ENCODE measurements around the gene MAGEA2B.
"Not testable (repeated sequence)": the region's sequence is repeated elsewhere in the genome, so short reads cannot be mapped to it uniquely, and the experiment has no call there.

The MAGEA2B gene, protein sequence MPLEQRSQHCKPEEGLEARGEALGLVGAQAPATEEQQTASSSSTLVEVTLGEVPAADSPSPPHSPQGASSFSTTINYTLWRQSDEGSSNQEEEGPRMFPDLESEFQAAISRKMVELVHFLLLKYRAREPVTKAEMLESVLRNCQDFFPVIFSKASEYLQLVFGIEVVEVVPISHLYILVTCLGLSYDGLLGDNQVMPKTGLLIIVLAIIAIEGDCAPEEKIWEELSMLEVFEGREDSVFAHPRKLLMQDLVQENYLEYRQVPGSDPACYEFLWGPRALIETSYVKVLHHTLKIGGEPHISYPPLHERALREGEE

GRCh38 chrX:152713815-152714787 is at the start of gene MAGEA2B:
TSS of gene MAGEA2B (plus strand) at chrX:152714628. CDS start at chrX:152717107, 2,479 bp downstream.
- not testable (repeated sequence) for DNase-seq (ENCODE audit: low spot score)

- DNase-seq (ENCODE audit: low spot score): no peak
Observed at GRCh38 chrX:152674135-152674534, 40.3 kb upstream of the MAGEA2B start.

DNA sequence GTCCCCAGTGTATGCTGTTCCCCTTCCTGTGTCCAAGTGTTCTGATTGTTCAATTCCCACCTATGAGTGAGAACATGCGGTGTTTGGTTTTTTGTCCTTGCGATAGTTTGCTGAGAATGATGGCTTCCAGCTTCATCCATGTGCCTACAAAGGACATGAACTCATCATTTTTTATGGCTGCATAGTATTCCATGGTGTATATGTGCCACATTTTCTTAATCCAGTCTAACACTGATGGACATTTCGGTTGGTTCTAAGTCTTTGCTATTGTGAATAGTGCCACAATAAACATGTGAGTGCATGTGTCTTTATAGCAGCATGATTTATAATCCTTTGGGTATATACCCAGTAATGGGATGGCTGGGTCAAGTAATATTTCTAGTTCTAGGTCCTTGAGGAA is 39.8 kb upstream of the MAGEA2B start:
- DNase-seq (ENCODE audit: low spot score): not testable (repeated sequence)

- DNase-seq (ENCODE audit: low spot score): not testable (repeated sequence)
Observed at GRCh38 chrX:152681012-152681411, 33.4 kb upstream of the MAGEA2B start.

DNA sequence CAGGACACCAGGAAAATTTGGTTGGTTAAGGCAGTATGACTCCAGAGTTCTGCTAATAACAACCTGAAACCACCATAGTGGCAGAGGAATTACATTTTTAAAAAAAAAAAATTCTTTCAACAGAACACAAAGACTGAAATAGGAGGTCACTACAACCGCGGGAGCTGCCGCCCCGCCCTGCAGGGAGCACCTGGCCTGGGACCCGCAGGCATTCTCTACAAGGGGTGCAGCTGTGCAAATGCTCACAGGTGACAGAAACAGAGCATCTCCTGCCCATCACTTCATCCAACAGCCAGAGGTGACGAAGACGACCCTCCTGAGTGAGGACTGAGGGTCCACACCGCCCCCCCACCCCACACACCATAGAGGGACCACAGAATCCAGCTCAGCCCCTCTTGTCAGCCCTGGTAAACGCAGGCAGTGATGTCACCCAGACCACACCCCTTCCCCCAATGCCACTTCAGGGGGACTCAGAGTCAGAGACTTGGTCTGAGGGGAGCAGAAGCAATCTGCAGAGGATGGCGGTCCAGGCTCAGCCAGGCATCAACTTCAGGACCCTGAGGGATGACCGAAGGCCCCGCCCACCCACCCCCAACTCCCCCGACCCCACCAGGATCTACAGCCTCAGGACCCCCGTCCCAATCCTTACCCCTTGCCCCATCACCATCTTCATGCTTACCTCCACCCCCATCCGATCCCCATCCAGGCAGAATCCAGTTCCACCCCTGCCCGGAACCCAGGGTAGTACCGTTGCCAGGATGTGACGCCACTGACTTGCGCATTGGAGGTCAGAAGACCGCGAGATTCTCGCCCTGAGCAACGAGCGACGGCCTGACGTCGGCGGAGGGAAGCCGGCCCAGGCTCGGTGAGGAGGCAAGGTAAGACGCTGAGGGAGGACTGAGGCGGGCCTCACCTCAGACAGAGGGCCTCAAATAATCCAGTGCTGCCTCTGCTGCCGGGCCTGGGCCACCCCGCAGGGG is 16.2 kb upstream of the MAGEA2B start, which contains the start of gene MAGEA3:
MAGEA3 (plus strand) TSS at position 843 of the 980 bp plus-strand sequence. CDS start 2,039 bp downstream, outside the sequence.
- DNase-seq (ENCODE audit: low spot score): not testable (repeated sequence)

- not testable (repeated sequence) for DNase-seq (ENCODE audit: low spot score)
Observed at GRCh38 chrX:152700390-152700789, 14.0 kb upstream of the MAGEA2B start.

- DNase-seq (ENCODE audit: low spot score): not testable (repeated sequence)
Observed at GRCh38 chrX:152706500-152706899, 7.9 kb upstream of the MAGEA2B start.

DNA sequence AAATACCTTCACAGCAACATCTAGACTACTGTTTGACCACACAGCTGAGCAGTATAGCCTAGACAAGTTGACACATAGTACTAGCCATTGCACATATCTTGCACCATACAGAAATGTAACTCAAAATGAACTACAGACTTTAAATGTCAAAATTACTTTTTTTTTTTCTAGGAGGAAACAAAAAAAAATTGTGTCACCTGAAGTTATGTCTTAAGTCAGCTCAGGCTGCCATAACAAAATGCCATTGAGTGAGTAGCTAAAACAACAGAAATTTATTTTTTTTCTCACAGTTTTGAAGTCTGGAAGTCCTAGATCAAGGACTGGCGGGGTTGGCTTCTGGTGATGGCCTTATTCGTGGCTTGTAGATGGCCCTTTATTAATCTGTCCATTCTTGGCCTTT is 5.3 kb upstream of the MAGEA2B start, which contains the start of gene CSAG2:
CSAG2 (minus strand) TSS at position 101 of the 400 bp plus-strand sequence. CDS start 161 bp downstream, outside the sequence.
- not testable (repeated sequence) for DNase-seq (ENCODE audit: low spot score)

GRCh38 chrX:152713195-152713594 is 1.2 kb upstream of the MAGEA2B start:
- not testable (repeated sequence) for DNase-seq (ENCODE audit: low spot score)

GRCh38 chrX:152725409-152725808 is 11.0 kb downstream of the MAGEA2B start:
- no peak for DNase-seq (ENCODE audit: low spot score)

- no peak for DNase-seq (ENCODE audit: low spot score)
Observed at GRCh38 chrX:152733261-152733975, 19.0 kb downstream of the MAGEA2B start, which contains the start of the genes CSAG1 and MAGEA12. TSS of gene CSAG1 (minus strand) at chrX:152733721. CDS start at chrX:152732460, 1,261 bp downstream. TSS of gene MAGEA12 (plus strand) at chrX:152733757. CDS start at chrX:152736162, 2,405 bp downstream.

GRCh38 chrX:152734143-152734858 is 19.9 kb downstream of the MAGEA2B start:
- not testable (repeated sequence) for DNase-seq (ENCODE audit: low spot score)

- no peak for DNase-seq (ENCODE audit: low spot score)
Observed at GRCh38 chrX:152735101-152735500, 20.7 kb downstream of the MAGEA2B start.

- DNase-seq (ENCODE audit: low spot score): no peak
Observed at GRCh38 chrX:152735860-152736511, 21.6 kb downstream of the MAGEA2B start.

DNA sequence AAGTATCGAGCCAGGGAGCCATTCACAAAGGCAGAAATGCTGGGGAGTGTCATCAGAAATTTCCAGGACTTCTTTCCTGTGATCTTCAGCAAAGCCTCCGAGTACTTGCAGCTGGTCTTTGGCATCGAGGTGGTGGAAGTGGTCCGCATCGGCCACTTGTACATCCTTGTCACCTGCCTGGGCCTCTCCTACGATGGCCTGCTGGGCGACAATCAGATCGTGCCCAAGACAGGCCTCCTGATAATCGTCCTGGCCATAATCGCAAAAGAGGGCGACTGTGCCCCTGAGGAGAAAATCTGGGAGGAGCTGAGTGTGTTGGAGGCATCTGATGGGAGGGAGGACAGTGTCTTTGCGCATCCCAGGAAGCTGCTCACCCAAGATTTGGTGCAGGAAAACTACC is 22.1 kb downstream of the MAGEA2B start:
- not testable (repeated sequence) for DNase-seq (ENCODE audit: low spot score)

- no peak for DNase-seq (ENCODE audit: low spot score)
Observed at GRCh38 chrX:152738560-152738959, 24.1 kb downstream of the MAGEA2B start.

- not testable (repeated sequence) for DNase-seq (ENCODE audit: low spot score)
Observed at GRCh38 chrX:152753686-152754650, 39.5 kb downstream of the MAGEA2B start, which contains the start of gene MAGEA2. TSS of gene MAGEA2 (minus strand) at chrX:152753842. CDS start at chrX:152751363, 2,479 bp downstream.

- not testable (repeated sequence) for DNase-seq (ENCODE audit: low spot score)
Observed at GRCh38 chrX:152754871-152755270, 40.4 kb downstream of the MAGEA2B start.

Measured in CD4-positive, alpha-beta T cell treated with Interleukin-15 for 4 hours (primary cell).